Mucosa of descending colon (tissue), 3 donors: ENCODE measurements around the gene FBRSL1. TPM values are rescaled to one million over a fixed set of nuclear protein-coding genes. Genes with fewer than 3 reads are reported as not detected.

ENCODE experiments used
- ATAC-seq: fragments of 200-7000 bp; cut with Tn5 transposase; one replicate; pipeline ENCODE4 v1.9.1; 2020; ENCODE audit warnings: mild to moderate bottlenecking, moderate library complexity
- DNase-seq, 3 donors: peaks; one replicate each; pipeline ENCODE4 v3.0.0-alpha.2; 2020
- H3K36me3 ChIP-seq: fragments of 200-600 bp; one replicate; pipeline ENCODE4 v1.8.0; 2021; ENCODE audit warnings: low read depth, mild to moderate bottlenecking
- H3K4me1 ChIP-seq: fragments of 200-600 bp; one replicate; pipeline ENCODE4 v1.8.0; 2021; ENCODE audit warnings: low read depth, mild to moderate bottlenecking
- H3K4me3 ChIP-seq: fragments of 200-600 bp; one replicate; pipeline ENCODE4 v1.8.0; 2021; ENCODE audit warnings: mild to moderate bottlenecking
- H3K9me3 ChIP-seq: fragments of 200-600 bp; one replicate; pipeline ENCODE4 v1.8.0; 2021; ENCODE audit warnings: mild to moderate bottlenecking
- CTCF ChIP-seq: fragments of 200-600 bp; IDR thresholded peaks from one replicate; pipeline ENCODE4 v1.8.0; 2022; ENCODE audit warnings: antibody characterized with exemption, mild to moderate bottlenecking
- intact Hi-C, 2 donors: fragments of 100-400 bp; cut with DNase I in 1 of 2; cut with micrococcal nuclease in 1 of 2; formaldehyde crosslinking; loops; one replicate each; pipeline versions ENCODE4 v1.11.0 to v1.11.1; 2022; cut with DNase I, micrococcal nuclease
- total RNA-seq, 3 donors: library from RNA; stranded (reverse); fragmentation: NEBNext Ultra II Directional in 2 of 3; extraction: Animal tissue kit (Norgen Biotek cat#: 25700) in 2 of 3; gene quantifications; one replicate each; pipeline versions ENCODE4 v1.2.1 to v1.2.4, GENCODE V29; 2021 to 2023
- donor health status: DM: no; HTN: no; CAD: no; lungs with moderate emphysema.
- donor health status: DM: no; HTN: no; CAD: no.
- donor health status: DM: no; HTN: yes; CAD: no.

FBRSL1 gene
- total RNA-seq, 3 donors from 2014 or later, result 54.7 to 68.5 (median 55.6) TPM

GRCh38 chr12:132543298-132544079 lies 53.5 kb downstream of the FBRSL1 start:
- H3K4me3 ChIP-seq, result no peak overlapping the region
- ATAC-seq (no peak), DNase-seq (no peak)
- H3K36me3 ChIP-seq, result no peaks in the 10 kb centered on the region
- no peak for TF ChIP-seq CTCF
- H3K9me3 ChIP-seq, result no peaks in the 10 kb centered on the region
- no peaks in the 10 kb centered on the region for H3K4me1 ChIP-seq
- intact Hi-C loops, result no loop called here

- H3K4me3 ChIP-seq, result no peak overlapping the region
- no peak for TF ChIP-seq CTCF
- no peaks in the 10 kb centered on the region for H3K36me3 ChIP-seq
- H3K4me1 ChIP-seq, result no peaks in the 10 kb centered on the region
- no peaks in the 10 kb centered on the region for H3K9me3 ChIP-seq
- intact Hi-C loops, result no loop called here
- DNase-seq (no peak), ATAC-seq (no peak)
Observed at GRCh38 chr12:132544080-132544397, 54.1 kb downstream of the FBRSL1 start.

GRCh38 chr12:132544498-132544897 lies 54.5 kb downstream of the FBRSL1 start:
- intact Hi-C loops, result no loop called here
- no peak for DNase-seq

GRCh38 chr12:132545164-132545953 lies 55.4 kb downstream of the FBRSL1 start:
- no peak for TF ChIP-seq CTCF
- Histone ChIP-seq H3K4me1 (no peaks in the 10 kb centered on the region), H3K36me3 (no peaks in the 10 kb centered on the region), H3K4me3 (no peak overlapping the region), H3K9me3 (no peaks in the 10 kb centered on the region)
- ATAC-seq, result no peak
- no peak for DNase-seq
- intact Hi-C loops, result no loop called here

More at GRCh38 chr12:132544498-132544897, 54.5 kb downstream of the FBRSL1 start:
- H3K36me3 ChIP-seq, result no peaks in the 10 kb centered on the region
- H3K4me1 ChIP-seq, result no peaks in the 10 kb centered on the region
- no peak for TF ChIP-seq CTCF
- no peak for ATAC-seq
- H3K4me3 ChIP-seq, result no peak overlapping the region
- H3K9me3 ChIP-seq, result no peaks in the 10 kb centered on the region

- ATAC-seq (no peak), DNase-seq (no peak)
- Histone ChIP-seq H3K9me3 (no peaks in the 10 kb centered on the region), H3K36me3 (no peaks in the 10 kb centered on the region), H3K4me1 (no peaks in the 10 kb centered on the region), H3K4me3 (no peak overlapping the region)
- intact Hi-C loops, result no loop called here
- TF ChIP-seq CTCF, result no peak
Observed at GRCh38 chr12:132545955-132546354, 56.0 kb downstream of the FBRSL1 start.
